Panc1 (cell line): Measurements from ENCODE around the gene TPRX2. TPM values are rescaled to one million over a fixed set of nuclear protein-coding genes. Genes with fewer than 3 reads are reported as not detected.
"Not testable (repeated sequence)": the region's sequence is repeated elsewhere in the genome, so short reads cannot be mapped to it uniquely, and the experiment has no call there.

Source experiments
- ATAC-seq: fragments of 200-7000 bp; cut with Tn5 transposase; 2 replicates; pipeline ENCODE4 v1.9.1; 2020; ENCODE audit warnings: mild to moderate bottlenecking, moderate library complexity
- BruUV-seq: library from RNA; stranded (reverse); fragments of 400-500 nt; replicated peaks from 2 replicates; lab custom pipeline; 2021; lab: Mats Ljungman, UMichigan
- CTCF ChIA-PET: fragments of 300-600 bp; sonication (Branson Sonifier 250); formaldehyde crosslinking; loops from one replicate; lab custom pipeline; 2022; ENCODE audit warnings: antibody characterized with exemption; lab: Charles Lee
- POLR2A ChIA-PET: fragments of 300-600 bp; sonication (Branson Sonifier 250); formaldehyde crosslinking; loops from one replicate; lab custom pipeline; 2022; ENCODE audit warnings: antibody characterized with exemption; lab: Charles Lee
- DNase-seq: peaks from one replicate; pipeline ENCODE4 v3.0.0-alpha.2; 2010; ENCODE audit warnings: low read depth, low spot score
- H3K27ac ChIP-seq: 2 replicates; pipeline ENCODE4 v1.5.1; 2011; ENCODE audit warnings: mild to moderate bottlenecking, low read length, inconsistent platforms
- H3K27me3 ChIP-seq: fragments of 200-500 bp; sonication (Bioruptor generic); 2 replicates; pipeline ENCODE4 v1.6.0; 2014; ENCODE audit warnings: low read length, inconsistent platforms; ENCODE audit not compliant: control insufficient read depth, insufficient read depth
- H3K36me3 ChIP-seq: fragments of 200-500 bp; sonication (Bioruptor generic); 2 replicates; pipeline ENCODE4 v1.5.1; 2014; ENCODE audit warnings: inconsistent platforms, mild to moderate bottlenecking, low read length, moderate library complexity; ENCODE audit not compliant: control insufficient read depth, insufficient read depth
- H3K4me1 ChIP-seq: 2 replicates; pipeline ENCODE4 v1.5.1; 2011; ENCODE audit warnings: inconsistent platforms, mild to moderate bottlenecking, low read length, moderate library complexity; ENCODE audit not compliant: control insufficient read depth, insufficient read depth
- H3K4me3 ChIP-seq, 2 experiments: 2 replicates each; pipeline ENCODE4 v1.5.1; 2011 to 2012; ENCODE audit warnings: low read depth in 2 of 2, low read length in 2 of 2, mild to moderate bottlenecking in 2 of 2, inconsistent platforms in 1 of 2, moderate library complexity in 1 of 2
- H3K9me3 ChIP-seq: fragments of 200-500 bp; sonication (Bioruptor generic); 2 replicates; pipeline ENCODE4 v1.5.1; 2014; ENCODE audit warnings: low read depth, mild to moderate bottlenecking, inconsistent platforms, low read length, moderate library complexity; ENCODE audit not compliant: control insufficient read depth, insufficient read depth
- CTCF ChIP-seq: fragments of 450-650 bp; IDR thresholded peaks from 2 replicates; pipeline ENCODE4 v1.5.1; 2017; ENCODE audit warnings: mild to moderate bottlenecking
- POLR2AphosphoS5 ChIP-seq: IDR thresholded peaks from 2 replicates; pipeline ENCODE4 v1.6.1; 2012; ENCODE audit warnings: mild to moderate bottlenecking, low read depth, low read length, moderate library complexity
- REST ChIP-seq, 2 experiments: IDR thresholded peaks; 2 replicates each; pipeline ENCODE4 v1.6.1; 2011 to 2012; ENCODE audit warnings: low read depth in 2 of 2, control low read depth in 1 of 2, low read length in 1 of 2, mild to moderate bottlenecking in 1 of 2, moderate library complexity in 1 of 2; ENCODE audit not compliant: insufficient read depth in 1 of 2
- SIN3A ChIP-seq: IDR thresholded peaks from 2 replicates; pipeline ENCODE4 v1.6.1; 2012; ENCODE audit warnings: low read depth, mild to moderate bottlenecking, low read length, moderate library complexity, borderline replicate concordance; ENCODE audit not compliant: insufficient read depth
- TCF7L2 ChIP-seq: IDR thresholded peaks from 2 replicates; pipeline ENCODE4 v1.6.1; 2011; ENCODE audit warnings: mild to moderate bottlenecking, low read depth, low read length, inconsistent platforms
- in situ Hi-C: cut with HindIII; loops from 2 replicates; pipeline ENCODE4 v1.10.0; 2016; ENCODE audit warnings: low sequenced_read_pairs, low pct_unique_long_range_greater_than_20kb
- intact Hi-C: fragments of 100-400 bp; cut with micrococcal nuclease; formaldehyde crosslinking; loops from one replicate; pipeline ENCODE4 v1.10.0; 2022; ENCODE audit not compliant: unreplicated experiment
- total RNA-seq: library from RNA; stranded (reverse); gene quantifications from one replicate; pipeline ENCODE4 v1.2.1, GENCODE V29; 2021; ENCODE audit not compliant: unreplicated experiment

Gene TPRX2
- total RNA-seq, 1 experiment from 2014 or later: not detected

DNA sequence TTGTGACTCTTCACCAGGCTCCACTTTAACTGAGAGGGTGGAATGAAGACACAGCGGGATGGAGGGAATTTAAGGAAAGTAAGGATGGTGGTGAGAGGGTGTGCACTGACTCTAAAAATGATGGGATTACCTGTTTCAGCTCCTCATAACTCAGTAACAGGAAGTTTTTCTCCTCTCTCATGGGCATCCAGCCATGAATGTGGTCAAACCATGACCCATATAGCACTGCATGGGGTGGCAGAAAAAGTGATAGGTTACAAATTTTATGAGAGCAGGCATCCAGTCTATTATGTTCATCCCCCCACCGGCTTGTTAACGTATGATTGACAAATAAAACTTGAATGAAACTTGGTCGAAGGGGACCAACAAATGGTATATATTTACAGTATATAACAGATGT, 19.9 kb downstream of the TPRX2 start:
- intact Hi-C loops (no loop called here), in situ Hi-C loops (no loop called here)
- BruUV-seq: no TSS peak
- ChIA-PET POLR2A (interaction anchor here (0.6 kb wide), 1 partner anchor 11 kb away, joined by 5 read pairs; no protein-coding TSS in a partner anchor), CTCF (no interaction called here)
- ATAC-seq (no peak), DNase-seq (no peak)
- Histone ChIP-seq H3K36me3 (no peaks in the 10 kb centered on the region), H3K27me3 (no peaks in the 10 kb centered on the region), H3K27ac (no peak overlapping the region), H3K4me3 (no peak overlapping the region), H3K9me3 (no peaks in the 10 kb centered on the region), H3K4me1 (no peaks in the 10 kb centered on the region)
- TF ChIP-seq POLR2AphosphoS5 (no peak), CTCF (no peak), SIN3A (no peak), TCF7L2 (no peak), REST (IDR thresholded peaks at IDR 0.05; ENCODE audit: insufficient read depth in 1 of 2, low read depth in 2 of 2, low read length in 1 of 2) (no peak)

DNA sequence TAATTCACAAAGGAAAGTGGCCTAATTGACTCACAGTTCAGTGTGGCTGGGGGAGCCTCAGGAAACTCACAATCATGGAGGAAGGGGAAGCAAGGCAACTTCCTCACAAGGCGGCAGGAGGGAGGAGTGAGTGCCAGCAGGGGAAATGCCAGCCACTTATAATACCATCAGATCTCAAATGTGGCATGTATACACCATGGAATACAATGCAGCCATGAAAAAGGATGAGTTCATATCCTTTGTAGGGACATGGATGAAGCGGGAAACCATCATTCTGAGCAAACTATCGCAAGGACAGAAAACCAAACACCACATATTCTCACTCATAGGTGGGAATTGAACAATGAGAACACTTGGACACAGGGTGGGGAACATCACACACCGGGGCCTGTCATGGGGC, 20.4 kb downstream of the TPRX2 start:
- ATAC-seq, H3K27ac ChIP-seq, CTCF ChIA-PET, H3K9me3 ChIP-seq, H3K4me3 ChIP-seq, H3K36me3 ChIP-seq, BruUV-seq, H3K4me1 ChIP-seq, intact Hi-C loops, POLR2A ChIA-PET, DNase-seq, H3K27me3 ChIP-seq, in situ Hi-C loops: not testable (repeated sequence)

DNA sequence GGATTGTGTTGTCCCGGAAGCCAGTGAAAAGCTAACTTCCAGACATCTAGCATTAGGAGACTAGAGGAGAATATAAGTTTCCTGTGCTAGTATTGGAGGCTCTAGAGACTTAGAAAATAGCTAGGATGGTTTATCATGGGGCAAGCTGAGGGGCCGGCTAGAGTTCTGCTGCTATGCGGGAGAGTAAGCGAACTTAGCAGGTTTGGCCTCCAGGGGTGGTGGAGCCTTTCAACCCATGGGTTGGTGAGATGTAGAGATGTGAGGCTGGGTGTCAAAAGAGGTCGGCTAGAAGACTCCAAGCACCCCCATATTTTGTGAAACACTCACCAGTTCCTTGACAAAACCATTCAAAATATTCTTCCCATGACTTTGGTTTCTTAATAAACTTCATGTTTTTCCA, 22.7 kb downstream of the TPRX2 start:
- intact Hi-C loops: no loop called here
- H3K9me3 ChIP-seq: no peaks in the 10 kb centered on the region
- ATAC-seq (no peak), DNase-seq (no peak)
- TF ChIP-seq REST (IDR thresholded peaks at IDR 0.05; ENCODE audit: insufficient read depth in 1 of 2, low read depth in 2 of 2, low read length in 1 of 2) (no peak), SIN3A (no peak), TCF7L2 (no peak)
- BruUV-seq: no TSS peak
- H3K4me1 ChIP-seq: no peaks in the 10 kb centered on the region
- H3K27ac ChIP-seq: no peak overlapping the region
- no peak overlapping the region for H3K4me3 ChIP-seq
- no peaks in the 10 kb centered on the region; the same call in 1 of the 2 replicates for H3K27me3 ChIP-seq
- ChIA-PET POLR2A (no interaction called here), CTCF (no interaction called here)
- H3K36me3 ChIP-seq: no peaks in the 10 kb centered on the region
- in situ Hi-C loops: no loop called here
